HG03521 (cell line): ENCODE measurements around the gene DAGLA.

Source experiments
- ATAC-seq: cut with Tn5 transposase; IDR thresholded peaks from one replicate; pipeline ENCODE4 v1.9.1; 2021; ENCODE audit warnings: mild to moderate bottlenecking, moderate library complexity; ENCODE audit not compliant: unreplicated experiment

Gene DAGLA

DNA sequence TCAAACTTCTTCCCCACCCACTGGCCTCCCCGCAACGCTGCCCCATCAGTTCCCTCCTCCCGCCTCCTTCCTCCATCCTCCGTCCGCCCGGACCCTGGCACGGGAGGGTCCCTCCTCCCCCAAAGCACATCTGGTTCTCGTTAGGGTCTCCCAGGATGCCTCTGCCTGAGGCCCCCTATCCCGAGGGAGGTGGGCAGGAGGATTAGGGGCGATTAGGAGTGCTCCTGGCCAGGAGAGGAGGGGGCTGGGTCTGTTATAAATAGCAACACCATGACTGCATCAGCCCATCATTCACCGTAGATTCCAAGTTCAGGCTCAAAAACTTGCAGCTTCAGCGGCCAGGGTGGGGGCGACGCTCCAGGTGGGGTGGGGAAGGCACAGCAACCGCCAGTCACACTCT is 82.6 kb downstream of the DAGLA start:
- no peak for ATAC-seq

DNA sequence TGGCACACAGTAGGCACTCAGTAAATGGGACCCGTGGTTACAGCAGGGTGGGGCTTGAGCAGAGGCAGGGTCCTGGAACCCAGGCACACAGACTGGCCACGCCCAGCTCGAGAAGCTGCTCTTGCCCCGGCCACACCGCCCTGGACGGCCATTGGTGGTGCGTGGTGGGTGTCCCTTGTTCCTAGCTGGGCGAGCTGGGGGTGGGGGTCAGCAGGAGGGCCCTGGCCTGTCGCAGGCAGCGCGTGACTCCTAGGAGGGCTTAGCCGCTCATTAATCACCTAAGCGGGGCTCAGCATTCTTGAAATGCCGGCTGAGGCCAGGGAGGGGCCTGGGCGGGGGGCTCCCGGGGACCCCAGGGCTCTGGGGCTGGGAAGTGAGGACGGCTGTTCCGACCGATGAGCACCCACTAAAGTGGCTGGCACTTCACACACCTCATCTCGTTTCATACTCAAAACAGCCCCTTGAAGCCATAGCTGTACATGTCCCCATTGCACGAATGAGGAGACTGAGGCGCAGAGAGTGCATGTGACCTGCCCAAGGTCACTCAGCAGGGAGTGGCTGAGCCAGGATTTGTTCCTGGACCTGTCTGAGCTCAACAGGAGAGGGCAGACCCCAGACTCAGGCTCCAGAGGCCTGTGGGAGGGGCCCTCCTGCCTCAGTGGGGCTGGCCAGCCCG is 83.9 kb downstream of the DAGLA start:
- ATAC-seq: no peak

DNA sequence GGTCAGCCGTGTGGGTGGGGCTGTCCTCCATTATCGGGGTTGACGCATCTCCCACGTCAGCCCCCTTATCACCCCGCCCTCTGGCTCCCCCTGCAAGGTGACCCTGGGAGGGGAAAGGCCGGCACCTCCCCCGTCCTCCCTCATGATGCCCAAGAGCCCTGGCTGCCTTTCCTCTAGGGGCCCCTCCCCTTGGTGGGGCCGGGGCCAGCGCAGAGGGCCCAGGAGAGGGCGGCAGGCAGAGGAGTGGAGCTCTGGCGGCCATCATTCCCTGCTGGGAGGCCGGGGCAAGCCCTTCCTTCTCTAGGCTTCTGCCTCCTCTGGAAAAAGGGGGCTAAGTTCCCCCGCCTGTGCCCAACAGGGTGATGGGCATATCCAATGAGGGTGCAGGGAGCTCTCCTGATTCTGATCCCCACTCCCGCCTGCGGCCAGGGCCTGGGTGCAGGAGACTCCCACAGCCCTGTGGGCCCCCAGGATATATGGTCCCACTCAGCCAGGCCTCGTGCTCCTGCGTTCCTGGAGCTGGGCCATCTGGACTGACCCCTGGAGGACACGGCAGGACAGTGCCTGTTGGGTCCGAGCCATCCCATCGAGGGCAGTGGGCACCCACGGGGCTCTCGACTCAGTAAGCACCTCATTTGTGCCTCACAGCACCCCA is 84.5 kb downstream of the DAGLA start:
- ATAC-seq: no peak

DNA sequence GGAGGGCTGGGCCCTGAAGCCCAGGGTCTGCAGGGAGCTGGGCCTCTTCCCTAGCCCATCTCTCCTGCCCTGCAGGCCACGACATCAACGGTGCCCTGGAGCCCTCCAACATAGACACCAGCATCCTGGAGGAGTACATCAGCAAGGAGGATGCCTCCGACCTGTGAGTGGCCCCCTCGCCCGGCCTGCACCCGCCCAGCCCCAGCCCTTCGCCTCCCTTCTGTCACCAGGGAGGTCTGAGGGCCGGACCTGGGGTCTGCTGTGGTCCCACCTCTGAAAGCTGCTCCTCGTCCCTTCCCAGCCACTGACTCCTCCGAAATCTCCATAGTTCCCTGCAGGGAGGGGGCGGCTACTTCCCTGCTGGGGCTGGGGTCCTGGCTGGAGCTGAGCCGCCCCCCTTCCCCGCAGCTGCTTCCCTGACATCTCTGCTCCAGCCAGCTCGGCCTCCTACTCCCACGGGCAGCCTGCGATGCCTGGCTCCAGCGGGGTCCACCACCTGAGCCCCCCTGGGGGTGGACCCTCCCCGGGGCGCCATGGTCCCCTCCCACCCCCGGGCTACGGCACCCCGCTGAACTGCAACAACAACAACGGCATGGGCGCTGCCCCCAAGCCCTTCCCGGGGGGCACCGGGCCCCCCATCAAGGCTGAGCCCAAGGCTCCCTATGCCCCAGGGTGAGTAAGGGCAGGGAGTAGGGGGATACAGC is 85.5 kb downstream of the DAGLA start:
- ATAC-seq: no peak

DNA sequence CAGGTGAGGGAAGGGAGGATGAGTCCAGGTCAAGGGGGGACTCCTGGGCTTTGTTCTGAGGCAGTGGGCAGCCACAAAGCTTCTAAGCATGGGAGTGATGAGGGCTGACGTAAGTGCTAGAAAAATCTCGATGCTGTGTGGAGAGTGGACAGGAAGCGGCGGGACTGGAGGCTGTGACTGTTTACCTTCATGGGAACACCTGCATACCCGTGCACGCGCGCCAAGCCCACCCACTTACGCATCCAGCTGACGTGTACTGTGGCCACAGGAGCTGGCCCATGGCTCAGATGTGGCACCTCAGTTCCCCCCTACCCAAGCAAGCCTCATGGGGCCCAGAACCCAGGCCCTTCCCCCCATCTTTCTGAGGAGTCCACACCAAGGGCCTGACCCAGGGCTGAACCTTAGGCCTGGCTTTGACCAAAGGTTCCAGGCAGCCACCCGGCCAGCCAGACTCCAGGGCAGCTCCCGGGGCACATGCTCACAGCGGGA is 86.2 kb downstream of the DAGLA start:
- ATAC-seq: no peak

DNA sequence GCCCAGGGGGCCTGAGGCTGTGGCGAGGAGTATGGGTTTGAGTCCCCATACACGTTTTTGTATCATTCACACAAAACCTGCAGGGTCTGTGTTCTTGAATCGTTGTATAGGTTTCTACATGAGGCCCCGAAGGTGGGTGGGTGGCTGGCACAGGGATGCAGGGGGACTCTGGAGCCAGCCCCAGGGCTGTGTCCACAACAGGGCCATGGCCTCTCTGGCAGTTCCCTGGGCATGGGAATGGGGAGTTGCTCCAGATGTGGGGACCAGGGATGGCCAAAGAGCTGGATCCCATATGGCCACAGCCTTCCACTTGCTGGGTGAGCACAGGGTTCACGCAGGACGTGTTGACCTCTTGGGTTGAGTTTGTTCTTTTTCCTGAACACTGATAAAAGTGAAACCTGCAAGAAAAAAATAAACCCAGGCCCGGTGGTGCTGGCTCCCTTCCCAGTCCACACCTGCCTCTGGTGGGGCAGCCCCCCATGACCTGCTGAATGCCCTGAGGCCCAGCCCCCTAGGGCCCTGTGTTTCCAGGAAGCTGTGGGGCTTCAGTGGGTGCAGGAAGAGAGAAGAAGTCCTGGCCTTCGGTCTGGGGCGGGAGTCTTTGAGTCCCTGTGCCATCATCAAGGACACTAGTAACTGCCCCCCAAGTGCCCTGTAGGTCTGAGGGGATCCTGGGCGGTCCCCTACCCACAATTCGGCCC is 88.3 kb downstream of the DAGLA start:
- ATAC-seq: no peak

DNA sequence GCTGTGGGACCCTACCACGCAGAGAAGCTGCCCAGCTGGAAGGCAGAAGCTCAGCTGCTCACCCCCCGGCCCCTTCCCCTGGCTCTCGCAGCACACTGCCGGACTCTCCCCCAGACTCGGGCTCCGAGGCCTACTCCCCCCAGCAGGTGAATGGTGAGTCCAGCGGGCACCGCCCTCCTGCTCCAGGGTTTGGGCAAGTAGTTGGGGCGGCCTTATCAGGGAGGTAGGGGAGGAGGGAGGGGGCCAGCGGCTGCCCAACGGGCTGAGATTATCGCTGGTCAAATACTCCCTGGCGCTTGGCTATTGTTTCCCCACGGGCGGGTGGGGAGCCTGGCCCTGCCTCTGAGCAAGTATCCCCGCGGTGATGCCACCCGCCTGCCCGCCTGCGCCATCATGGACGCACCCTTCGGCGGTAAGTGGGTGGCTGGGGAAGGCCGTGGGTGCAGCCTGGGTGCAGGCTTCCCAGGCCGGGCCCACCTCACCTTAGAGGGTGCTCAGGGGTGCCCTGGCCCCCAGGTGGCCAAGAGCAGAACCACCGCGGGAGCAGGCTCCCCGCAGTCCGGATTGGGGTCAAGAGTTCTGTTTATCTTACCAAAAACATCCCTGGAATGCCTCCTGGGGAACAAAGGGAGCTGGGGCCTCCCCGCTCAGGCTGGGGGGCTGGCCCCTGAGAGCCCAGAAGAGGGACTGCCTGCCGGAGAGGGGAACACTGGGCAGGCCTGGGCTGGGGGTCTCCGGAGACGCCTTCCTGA is 89.2 kb downstream of the DAGLA start:
- no peak for ATAC-seq

DNA sequence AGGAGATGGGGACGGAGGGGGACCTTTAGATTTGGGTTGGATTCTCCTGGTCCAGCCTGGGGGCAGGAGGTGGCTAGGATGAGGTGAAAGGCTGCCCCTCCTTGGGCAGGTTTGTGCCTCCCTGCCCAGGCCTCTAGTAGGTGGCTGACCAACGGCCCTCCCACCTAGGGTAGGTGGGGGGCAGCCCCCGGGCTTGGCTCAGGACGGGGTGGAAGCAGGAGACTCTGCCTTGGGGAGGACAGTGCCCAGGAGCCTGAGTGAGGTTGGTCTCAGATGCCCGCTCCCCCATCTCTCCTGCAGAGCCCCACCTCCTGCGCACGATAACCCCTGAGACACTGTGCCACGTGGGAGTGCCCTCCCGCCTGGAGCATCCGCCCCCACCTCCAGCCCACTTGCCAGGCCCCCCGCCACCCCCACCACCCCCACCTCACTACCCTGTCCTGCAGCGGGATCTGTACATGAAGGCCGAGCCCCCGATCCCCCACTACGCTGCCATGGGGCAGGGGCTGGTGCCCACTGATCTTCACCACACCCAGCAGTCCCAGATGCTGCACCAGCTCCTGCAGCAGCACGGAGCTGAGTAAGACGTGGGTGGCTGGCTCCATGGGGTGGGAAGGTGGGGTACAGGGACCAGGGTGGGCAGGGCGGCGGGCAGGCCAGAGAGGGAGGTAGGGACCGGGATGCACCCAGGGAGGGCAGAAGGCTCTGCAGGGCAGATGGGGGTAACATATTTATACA is 89.9 kb downstream of the DAGLA start:
- ATAC-seq: no peak

DNA sequence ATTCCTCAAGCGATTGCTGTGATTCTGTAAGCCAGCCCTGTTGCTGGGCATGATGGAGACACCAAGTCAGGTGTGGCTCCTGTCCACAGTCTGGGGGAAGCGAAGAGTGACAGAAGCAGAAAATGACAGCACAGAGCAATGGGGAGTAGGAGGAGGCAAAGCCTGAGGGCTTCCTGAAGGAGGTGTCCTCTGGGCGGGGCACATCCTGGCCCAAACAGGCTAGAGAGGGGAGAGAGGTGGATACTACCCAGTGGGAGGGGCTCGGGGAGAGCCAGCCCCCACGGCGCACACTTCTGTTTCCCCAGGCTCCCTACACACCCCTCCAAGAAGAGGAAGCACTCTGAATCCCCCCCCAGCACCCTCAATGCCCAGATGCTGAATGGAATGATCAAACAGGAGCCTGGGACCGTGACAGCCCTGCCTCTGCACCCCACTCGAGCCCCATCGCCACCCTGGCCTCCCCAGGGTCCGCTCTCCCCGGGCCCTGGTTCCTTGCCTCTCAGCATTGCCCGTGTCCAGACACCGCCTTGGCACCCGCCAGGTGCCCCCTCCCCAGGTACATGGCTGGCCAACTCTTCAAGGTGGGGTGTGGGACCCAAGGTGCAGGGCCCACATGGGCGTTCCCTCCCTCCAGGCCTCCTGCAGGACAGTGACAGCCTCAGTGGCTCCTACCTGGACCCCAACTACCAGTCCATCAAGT is 91.2 kb downstream of the DAGLA start:
- ATAC-seq: no peak

DNA sequence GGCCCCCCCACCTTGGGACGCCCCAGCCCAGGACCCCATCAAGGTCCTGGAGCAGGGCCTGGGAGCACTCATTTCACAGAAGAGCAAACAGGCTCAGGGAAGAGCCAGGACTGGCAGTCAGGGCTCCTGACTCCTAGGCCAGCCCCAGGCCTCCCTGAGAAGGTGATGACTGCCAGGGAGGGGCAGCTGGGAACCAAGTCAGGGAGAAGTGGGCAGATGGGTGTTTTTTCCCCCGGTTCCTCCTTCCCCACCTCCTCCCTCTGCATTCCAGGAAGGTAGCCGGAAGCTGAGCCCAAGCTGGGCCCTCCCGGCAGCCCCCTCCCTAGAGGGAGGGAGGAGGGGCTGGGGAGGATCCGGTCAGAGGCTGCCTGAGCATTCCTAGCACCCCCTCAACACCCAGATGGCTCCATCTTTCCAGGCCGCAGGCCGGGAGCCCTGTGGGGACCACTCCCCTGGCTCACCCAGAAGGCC is 91.8 kb downstream of the DAGLA start:
- ATAC-seq: no peak

DNA sequence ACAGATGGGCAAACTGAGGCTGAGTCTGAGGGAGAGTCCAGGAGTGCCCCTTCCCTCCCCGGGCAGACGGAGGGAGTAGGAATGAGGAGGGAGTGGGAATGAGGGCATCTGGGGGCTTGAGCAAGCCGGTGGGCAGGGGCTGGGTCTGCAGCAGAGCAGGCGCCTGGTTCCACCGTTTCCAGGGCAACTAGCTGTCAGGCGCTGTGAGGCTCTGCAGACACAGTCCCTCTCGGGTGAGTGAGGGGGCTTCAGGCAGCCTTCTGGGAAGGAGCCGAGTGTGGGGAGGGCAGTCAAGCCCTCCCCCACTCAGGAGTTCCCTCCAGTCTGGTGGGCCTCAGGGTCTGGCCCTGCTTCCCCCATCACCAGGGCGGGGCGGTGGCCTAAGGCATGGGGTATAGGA is 93.2 kb downstream of the DAGLA start:
- no peak for ATAC-seq

DNA sequence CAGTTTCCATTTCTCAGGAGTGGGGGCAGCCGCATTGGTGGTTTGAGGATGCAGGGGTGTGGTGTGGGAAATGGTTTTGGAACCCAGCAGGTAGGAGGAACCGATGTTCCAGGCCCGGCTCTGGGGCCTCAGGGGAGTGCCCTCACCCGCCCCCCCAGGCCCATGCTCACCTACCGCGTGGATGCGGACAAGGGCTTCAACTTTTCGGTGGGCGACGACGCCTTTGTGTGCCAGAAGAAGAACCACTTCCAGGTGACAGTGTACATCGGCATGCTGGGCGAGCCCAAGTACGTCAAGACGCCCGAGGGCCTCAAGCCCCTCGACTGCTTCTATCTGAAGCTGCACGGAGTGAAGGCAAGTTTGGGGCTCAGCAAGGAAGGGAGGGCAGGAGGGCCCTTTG is 93.6 kb downstream of the DAGLA start:
- ATAC-seq: no peak

DNA sequence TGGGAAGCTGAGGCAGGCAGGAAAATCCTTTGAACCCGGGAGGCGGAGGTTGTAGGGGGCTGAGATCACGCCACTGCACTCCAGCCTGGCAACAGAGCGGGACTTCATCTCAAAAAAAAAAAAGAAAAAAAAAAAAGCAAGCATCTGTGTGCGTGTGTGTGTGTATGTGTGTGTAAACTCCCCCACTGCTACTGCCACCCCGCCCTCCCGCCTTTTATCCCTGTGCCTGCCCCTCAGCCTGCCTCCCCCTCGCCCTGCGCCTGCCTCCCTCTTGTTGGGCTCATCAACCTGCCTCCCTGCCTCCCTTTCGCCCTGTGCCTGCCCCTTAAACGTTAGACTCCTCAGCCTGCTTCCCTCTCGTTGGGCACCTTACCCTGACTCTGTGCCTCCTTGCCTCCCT is 94.2 kb downstream of the DAGLA start:
- ATAC-seq: no peak

DNA sequence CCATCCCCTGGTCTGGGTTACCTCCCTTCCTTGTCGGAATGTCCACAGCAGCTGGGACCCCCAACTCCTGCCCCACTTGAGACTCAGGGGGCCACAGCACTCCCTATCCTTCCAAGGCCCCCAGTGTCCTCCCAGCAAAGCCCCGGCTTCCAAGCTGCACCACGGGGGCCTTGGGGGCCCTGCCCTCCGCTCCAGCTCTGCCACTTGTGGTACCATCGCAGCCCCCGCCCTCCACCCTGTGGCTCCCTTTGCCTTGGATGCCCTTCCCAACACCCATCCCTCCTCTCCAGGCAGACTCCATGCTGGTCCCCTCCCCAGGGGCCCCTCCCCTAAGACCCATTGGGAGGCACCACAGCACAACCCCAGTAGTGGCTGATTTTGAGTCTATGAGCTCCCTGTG is 94.9 kb downstream of the DAGLA start:
- ATAC-seq: no peak

DNA sequence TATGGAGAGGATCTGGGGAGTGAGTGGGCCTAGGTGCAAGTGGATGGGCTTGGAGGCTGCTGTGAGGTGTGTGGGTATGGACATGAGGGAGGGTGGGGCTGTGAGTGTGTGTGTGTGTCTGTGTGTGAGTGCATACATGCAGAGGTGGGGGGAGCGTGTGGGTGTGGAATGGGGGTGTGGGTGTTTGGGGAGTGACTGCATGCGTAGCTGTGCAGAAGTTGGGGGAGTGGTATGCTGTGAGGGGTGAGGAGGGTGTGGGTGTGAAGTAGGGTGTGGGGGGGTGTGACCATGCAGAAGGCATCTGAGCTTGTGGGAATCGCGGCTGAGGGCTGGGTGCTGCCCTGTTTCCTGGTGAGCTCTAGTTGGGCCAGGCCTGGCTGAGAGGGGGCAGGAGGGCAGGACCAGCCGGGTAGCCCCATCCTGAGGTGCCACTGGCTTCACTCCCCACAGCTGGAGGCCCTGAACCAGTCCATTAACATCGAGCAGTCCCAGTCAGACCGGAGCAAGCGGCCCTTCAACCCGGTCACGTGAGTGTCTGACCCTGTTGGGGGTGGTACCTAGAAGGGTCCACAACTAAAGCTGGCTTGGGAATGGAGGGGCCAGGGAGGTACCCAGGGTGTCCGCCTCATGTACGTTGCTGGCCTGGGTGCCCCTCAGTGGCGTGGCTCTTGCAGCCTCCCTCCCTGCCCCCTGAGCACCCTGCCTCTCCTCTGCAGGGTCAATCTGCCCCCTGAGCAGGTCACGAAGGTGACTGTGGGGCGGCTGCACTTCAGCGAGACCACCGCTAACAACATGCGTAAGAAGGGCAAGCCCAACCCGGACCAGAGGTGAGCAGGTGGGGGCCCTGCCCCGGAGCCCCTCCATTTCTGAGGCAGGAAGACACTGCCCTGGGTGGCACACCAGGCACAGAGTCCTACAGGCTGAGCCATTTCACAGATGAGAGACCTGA is 95.7 kb downstream of the DAGLA start:
- no peak for ATAC-seq

DNA sequence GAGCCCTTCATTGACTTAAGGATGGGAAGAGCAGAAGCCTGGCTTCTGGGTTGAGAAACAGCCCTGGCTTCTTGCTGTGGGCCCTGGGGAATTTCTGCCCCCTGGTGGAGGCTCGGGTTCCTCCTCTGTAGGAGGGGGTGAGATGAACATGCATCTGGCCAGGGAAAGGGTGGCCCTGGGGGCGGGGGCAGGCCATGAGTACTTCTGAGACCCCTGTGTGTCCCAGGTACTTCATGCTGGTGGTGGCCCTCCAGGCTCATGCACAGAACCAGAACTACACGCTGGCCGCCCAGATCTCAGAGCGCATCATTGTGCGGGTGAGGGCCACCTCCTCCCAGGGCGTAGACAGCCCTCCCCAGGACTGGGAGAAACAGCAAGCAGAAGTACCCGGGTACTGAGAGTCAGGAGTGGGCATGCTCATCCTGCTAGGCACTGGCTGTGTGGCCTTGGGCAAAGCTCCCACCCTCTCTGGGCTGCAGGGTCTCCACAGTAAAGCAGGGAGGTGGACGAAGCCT is 96.4 kb downstream of the DAGLA start:
- no peak for ATAC-seq

DNA sequence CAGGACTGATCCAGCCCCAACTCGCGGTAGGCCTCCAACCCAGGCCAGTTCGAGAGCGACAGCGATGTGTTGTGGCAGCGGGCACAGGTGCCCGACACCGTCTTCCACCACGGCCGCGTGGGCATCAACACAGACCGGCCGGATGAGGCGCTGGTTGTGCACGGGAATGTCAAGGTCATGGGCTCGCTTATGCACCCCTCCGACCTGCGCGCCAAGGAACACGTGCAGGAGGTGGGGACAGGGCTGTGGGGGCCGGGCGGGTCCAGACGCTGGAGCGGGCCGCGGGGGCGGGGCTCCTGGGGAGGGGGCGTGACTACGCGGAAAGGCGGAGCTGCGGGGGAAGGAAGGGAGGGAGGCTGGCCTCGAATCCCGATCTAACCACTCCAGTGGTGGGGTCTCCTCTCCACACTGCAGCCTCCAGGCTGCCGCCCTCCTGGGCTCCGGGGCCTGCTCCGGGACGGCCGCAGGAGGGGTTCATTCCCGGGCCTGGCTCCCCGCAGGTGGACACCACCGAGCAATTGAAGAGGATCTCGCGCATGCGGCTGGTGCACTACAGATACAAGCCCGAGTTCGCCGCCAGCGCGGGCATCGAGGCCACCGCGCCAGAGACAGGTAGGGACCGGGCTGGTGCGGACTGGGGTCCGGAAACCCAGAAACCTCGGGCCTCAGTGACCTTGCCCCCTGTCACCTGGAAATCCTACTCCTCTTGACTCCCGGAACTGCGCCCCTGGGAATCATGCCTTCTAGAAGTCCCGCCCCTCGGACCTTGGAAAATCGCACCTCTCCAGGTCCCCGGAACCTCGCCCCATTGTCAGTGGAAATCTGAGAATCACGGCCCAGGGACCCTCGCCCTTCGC is 97.3 kb downstream of the DAGLA start:
- no peak for ATAC-seq
